HG02763 (cell line): Measurements from ENCODE around the gene MTCH2.

Experiments
- ATAC-seq: cut with Tn5 transposase; IDR thresholded peaks from one replicate; pipeline ENCODE4 v1.9.1; 2021; ENCODE audit warnings: mild to moderate bottlenecking, moderate library complexity; ENCODE audit not compliant: unreplicated experiment

MTCH2 gene

GRCh38 chr11:47592251-47592650, 50.1 kb downstream of the MTCH2 start:
- ATAC-seq = no peak

GRCh38 chr11:47591764-47592163, 50.6 kb downstream of the MTCH2 start:
- ATAC-seq = no peak

- ATAC-seq = no peak
Measured at GRCh38 chr11:47589977-47590861, 52.1 kb downstream of the MTCH2 start.

- no peak for ATAC-seq
Measured at GRCh38 chr11:47589584-47589976, 52.8 kb downstream of the MTCH2 start.

GRCh38 chr11:47589118-47589517, 53.2 kb downstream of the MTCH2 start:
- ATAC-seq = no peak

GRCh38 chr11:47587723-47588326, 54.5 kb downstream of the MTCH2 start:
- ATAC-seq = no peak

- ATAC-seq = no peak
Measured at GRCh38 chr11:47587039-47587716, 55.2 kb downstream of the MTCH2 start.

- ATAC-seq = no peak
Measured at GRCh38 chr11:47586098-47586855, 56.1 kb downstream of the MTCH2 start, which contains the start of gene FAM180B. Gene FAM180B (plus strand): TSS chr11:47586678. CDS start chr11:47586769, 91 bp downstream.

GRCh38 chr11:47583844-47584243, 58.5 kb downstream of the MTCH2 start:
- ATAC-seq = no peak

GRCh38 chr11:47578524-47579494, 63.5 kb downstream of the MTCH2 start, which contains the start of the genes KBTBD4 and NDUFS3:
Gene KBTBD4 (minus strand): TSS chr11:47578970. CDS start chr11:47578951, 19 bp downstream.
Gene NDUFS3 (plus strand): TSS chr11:47579074. CDS start chr11:47579092, 18 bp downstream.
- peak; percentile 95 for ATAC-seq

GRCh38 chr11:47577460-47578041, 64.8 kb downstream of the MTCH2 start:
- ATAC-seq = no peak

GRCh38 chr11:47573321-47573720, 69.0 kb downstream of the MTCH2 start:
- no peak for ATAC-seq

- no peak for ATAC-seq
Measured at GRCh38 chr11:47572715-47573255, 69.6 kb downstream of the MTCH2 start.

- ATAC-seq = no peak
Measured at GRCh38 chr11:47571895-47572294, 70.5 kb downstream of the MTCH2 start.

- no peak for ATAC-seq
Measured at GRCh38 chr11:47571357-47571729, 71.0 kb downstream of the MTCH2 start.

GRCh38 chr11:47570651-47571356, 71.6 kb downstream of the MTCH2 start:
- ATAC-seq = no peak

GRCh38 chr11:47569646-47570045, 72.7 kb downstream of the MTCH2 start:
- no peak for ATAC-seq
